Fibroblast of the aortic adventitia (primary cell): ENCODE data around the gene SERHL2. TPM values are rescaled to one million over a fixed set of nuclear protein-coding genes. Genes with fewer than 3 reads are reported as not detected.

Experiments used
- DNase-seq: peaks from one replicate; pipeline ENCODE4 v3.0.0-alpha.2; 2010; ENCODE audit warnings: low read depth
- H3K4me3 ChIP-seq: 2 replicates; pipeline ENCODE4 v1.5.1; 2011; ENCODE audit warnings: low read depth, mild to moderate bottlenecking, control low read depth, low read length, moderate library complexity
- total RNA-seq: library from RNA; depleted of rRNA; stranded (reverse); fragments of >200 nt; gene quantifications from 2 replicates; pipeline ENCODE4 v1.2.3, GENCODE V29; 2012; ENCODE audit warnings: low replicate concordance
- TF ChIP-seq, protein P1 (sequence below): IDR thresholded peaks from 2 replicates; pipeline ENCODE4 v1.5.1; 2011; ENCODE audit warnings: mild to moderate bottlenecking, low read length, control low read depth, inconsistent platforms; ENCODE audit not compliant: insufficient read depth

SERHL2 gene
- total RNA-seq, 1 donor: 2.2 TPM

DNA sequence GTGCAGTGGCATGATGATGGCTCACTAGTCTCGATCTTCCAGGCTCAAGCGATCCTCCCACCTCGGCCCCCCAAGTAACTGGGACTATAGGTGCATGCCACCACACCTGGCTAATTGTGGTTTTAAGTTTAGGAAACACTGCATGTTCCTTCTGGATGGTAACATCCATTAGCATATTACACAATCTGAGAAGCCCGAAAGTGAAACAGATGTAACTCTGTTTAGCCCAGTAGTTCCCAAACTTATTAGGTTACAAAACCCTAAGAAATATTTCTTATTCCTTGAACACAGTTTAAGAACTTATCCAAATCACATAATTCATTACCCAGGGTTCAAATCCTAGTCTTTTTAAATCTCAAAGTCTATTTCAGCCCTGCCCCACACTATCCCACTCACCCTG, 32.6 kb downstream of the SERHL2 start:
- no peak overlapping the region for H3K4me3 ChIP-seq
- DNase-seq: no peak
- TF ChIP-seq, protein P1, sequence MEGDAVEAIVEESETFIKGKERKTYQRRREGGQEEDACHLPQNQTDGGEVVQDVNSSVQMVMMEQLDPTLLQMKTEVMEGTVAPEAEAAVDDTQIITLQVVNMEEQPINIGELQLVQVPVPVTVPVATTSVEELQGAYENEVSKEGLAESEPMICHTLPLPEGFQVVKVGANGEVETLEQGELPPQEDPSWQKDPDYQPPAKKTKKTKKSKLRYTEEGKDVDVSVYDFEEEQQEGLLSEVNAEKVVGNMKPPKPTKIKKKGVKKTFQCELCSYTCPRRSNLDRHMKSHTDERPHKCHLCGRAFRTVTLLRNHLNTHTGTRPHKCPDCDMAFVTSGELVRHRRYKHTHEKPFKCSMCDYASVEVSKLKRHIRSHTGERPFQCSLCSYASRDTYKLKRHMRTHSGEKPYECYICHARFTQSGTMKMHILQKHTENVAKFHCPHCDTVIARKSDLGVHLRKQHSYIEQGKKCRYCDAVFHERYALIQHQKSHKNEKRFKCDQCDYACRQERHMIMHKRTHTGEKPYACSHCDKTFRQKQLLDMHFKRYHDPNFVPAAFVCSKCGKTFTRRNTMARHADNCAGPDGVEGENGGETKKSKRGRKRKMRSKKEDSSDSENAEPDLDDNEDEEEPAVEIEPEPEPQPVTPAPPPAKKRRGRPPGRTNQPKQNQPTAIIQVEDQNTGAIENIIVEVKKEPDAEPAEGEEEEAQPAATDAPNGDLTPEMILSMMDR: no peak

DNA sequence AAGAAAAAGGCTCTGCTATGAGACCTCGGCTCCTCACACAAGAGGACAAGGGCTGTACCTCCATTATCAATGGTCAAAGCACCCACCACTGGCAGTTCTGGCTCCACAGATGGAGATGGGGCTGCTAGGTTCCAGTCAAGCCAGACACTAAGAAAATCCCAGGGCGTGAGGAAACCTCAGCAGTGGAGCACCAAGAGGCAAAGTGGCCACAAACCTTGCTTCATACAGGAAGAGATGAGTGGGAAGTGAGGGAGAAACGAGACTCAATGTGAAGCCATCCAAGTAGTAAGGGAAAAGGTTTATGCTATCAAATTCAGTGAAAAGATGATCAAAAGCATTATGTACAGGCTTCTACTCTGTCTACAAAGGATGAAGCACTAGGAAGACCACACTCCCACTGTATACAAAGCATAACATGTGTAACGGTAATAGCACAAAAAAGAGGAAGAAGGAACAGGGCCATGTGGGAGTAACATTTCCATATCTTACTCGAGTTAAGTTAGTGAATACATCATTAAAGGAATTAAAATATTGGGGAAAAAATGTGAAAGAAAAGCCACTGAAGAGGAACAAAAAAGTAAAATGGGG, 33.9 kb downstream of the SERHL2 start:
- TF ChIP-seq, protein P1: no peak
- H3K4me3 ChIP-seq: no peak overlapping the region
- DNase-seq: no peak

DNA sequence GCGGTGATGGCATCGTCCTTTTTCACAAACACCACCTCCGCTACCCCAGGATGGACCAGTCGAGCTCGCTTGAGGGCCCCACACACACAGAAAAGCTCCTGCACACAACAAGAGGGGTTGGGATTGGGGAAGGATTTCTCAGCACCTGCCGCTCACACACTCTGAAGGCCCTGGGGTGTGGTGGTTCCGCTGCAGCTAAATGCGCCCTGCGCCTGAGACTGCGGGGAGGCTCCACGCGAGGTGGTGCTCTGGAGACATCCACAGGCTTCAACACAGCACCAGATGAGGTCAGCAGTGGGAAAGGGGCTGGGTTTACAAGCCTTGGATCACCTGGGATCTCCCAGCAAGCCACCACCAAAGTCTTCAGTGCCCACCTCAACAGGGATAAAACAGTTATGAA, 38.2 kb downstream of the SERHL2 start:
- TF ChIP-seq, protein P1: no peak
- no peak for DNase-seq
- H3K4me3 ChIP-seq: no peak overlapping the region

DNA sequence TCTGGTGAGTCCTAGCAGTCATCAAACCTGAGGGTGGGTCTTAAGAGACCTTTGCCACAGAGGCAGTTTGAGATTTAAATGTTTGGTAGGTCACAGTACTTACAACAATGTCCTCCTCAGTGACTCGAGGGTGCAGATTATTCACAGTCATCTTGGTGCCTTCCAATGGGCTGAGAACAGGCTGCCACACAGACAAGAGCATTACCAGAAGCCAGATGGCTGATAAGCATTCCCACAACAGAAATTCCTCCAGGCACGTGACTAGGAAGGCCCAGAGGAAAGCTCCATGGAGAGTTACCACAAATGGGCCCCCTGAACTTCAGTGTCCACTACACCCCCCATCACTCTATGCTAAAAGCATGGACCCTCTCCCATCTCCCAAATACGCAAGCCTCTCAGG, 41.7 kb downstream of the SERHL2 start:
- TF ChIP-seq, protein P1: no peak
- no peak overlapping the region for H3K4me3 ChIP-seq
- peak; percentile 32 for DNase-seq

DNA sequence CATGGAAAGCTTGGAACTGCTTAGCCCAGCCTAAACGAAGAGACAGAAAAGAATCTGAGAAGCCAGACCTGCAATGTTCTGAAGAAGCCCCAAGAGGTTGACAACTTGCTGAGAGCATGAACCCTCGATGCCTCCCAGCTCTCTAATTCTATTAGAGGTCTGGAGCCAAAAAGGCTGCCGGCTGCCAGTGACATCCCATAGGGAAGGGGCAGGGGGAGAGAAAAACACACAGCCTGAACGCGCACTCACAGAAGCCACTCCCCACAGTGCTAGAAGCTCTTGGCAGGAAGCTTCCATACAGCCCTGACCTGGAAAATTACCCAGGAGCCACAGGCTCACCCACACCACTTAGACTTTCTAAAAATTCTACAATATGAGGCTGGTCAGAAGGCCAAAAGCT, 42.6 kb downstream of the SERHL2 start:
- TF ChIP-seq, protein P1: no peak
- DNase-seq: peak; percentile 45
- no peak overlapping the region for H3K4me3 ChIP-seq

DNA sequence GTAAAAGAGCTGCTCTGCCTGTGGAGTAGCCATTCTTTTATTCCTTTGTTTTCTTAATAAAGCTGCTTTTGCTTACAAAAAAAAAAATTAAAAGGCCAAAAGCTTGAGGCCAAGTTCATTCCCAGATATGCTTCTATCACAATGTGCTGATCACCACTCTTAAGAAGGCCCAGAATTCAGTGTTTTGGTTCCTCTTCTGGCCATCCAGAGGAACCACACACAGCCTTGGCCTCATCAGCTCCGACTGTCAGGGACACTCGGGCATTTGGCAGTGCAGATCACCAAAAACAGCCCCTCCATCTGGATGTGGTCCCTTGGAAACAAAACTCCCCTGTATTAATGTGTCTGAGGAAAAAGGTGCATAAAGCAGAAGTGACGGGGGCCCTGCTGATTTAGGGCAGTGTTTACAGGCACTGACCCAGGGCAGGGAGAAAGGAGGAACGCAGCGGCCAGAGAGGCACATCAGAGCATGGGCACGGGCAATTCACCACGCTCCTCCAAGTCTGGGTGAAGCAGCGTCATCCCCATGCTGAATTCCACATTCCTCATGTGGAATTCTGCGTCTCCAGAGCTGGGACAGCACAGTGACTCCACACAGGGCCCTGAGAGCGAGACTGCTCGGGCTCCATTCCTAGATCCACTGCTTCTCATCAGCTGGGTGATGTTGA, 43.2 kb downstream of the SERHL2 start:
- no peak overlapping the region for H3K4me3 ChIP-seq
- no peak for DNase-seq
- TF ChIP-seq, protein P1: no peak
